Head of caudate nucleus (tissue), 42 donors: ENCODE measurements around the gene APC2.
A peak's percentile ranks its signal among the peaks of the same experiment; 100 is the strongest.
"Not testable (repeated sequence)": the region's sequence is repeated elsewhere in the genome, so short reads cannot be mapped to it uniquely, and the experiment has no call there.

Experiments used
- DNase-seq, 42 donors: peaks; one replicate each; pipeline versions ENCODE4 v3.0.0 to v3.0.0-alpha.2; 2020 to 2021; ENCODE audit warnings: mixed read lengths in 7 of 42
- intact Hi-C: fragments of 100-400 bp; cut with DNase I; formaldehyde crosslinking; loops from one replicate; pipeline ENCODE4 v1.15.0; 2022

Gene APC2

GRCh38 chr19:1513499-1514294 is 63.8 kb downstream of the APC2 start:
- no peak for DNase-seq
- intact Hi-C loops, result no loop called here

GRCh38 chr19:1514295-1514661 is 64.4 kb downstream of the APC2 start:
- DNase-seq, result no peak
- intact Hi-C loops, result no loop called here

GRCh38 chr19:1514986-1515721 is 65.2 kb downstream of the APC2 start:
- no peak for DNase-seq
- intact Hi-C loops, result no loop called here

GRCh38 chr19:1516395-1516753 is 66.5 kb downstream of the APC2 start:
- intact Hi-C loops, result no loop called here
- DNase-seq, result no peak

GRCh38 chr19:1518471-1518870 is 68.5 kb downstream of the APC2 start:
- intact Hi-C loops, result no loop called here
- DNase-seq, result no peak

GRCh38 chr19:1519802-1520201 is 69.9 kb downstream of the APC2 start:
- intact Hi-C loops, DNase-seq: not testable (repeated sequence)

- no peak for DNase-seq
- intact Hi-C loops, result no loop called here
These were observed 70.4 kb downstream of the APC2 start for GRCh38 chr19:1520203-1520780.

- peak; percentile 10 to 84 (median 58) for DNase-seq
- intact Hi-C loops, result no loop called here
These were observed 71.7 kb downstream of the APC2 start for GRCh38 chr19:1521636-1522035.

- intact Hi-C loops, result no loop called here
- no peak for DNase-seq
These were observed 72.1 kb downstream of the APC2 start for GRCh38 chr19:1522061-1522460.

- intact Hi-C loops, result no loop called here
- DNase-seq, result no peak
These were observed 72.9 kb downstream of the APC2 start for GRCh38 chr19:1522838-1523237.
